Esophagus muscularis mucosa (tissue), 3 donors: ENCODE results near the gene P2RY1.

Experiments used
- CTCF ChIP-seq, 3 experiments: fragments of 200-600 bp in 2 of 3; fragments of 450-650 bp in 1 of 3; sonication (generic) in 2 of 3; IDR thresholded peaks; one replicate each; pipeline ENCODE4 v1.5.1; 2017 to 2019; ENCODE audit warnings: antibody characterized with exemption in 3 of 3, mild to moderate bottlenecking in 2 of 3, moderate library complexity in 1 of 3
- POLR2AphosphoS5 ChIP-seq, 2 donors: sonication (generic); formaldehyde crosslinking; IDR thresholded peaks; one replicate each; pipeline ENCODE4 v1.6.1; 2017; ENCODE audit warnings: antibody characterized with exemption in 2 of 2

GRCh38 chr3:152849996-152850578 is 15.2 kb downstream of the P2RY1 start:
- TF ChIP-seq CTCF (IDR thresholded peaks at IDR 0.05) (no peak), POLR2AphosphoS5 (IDR thresholded peaks at IDR 0.05) (no peak)
